Measurements from ENCODE around the gene DICER1.

The DICER1 gene

GRCh38 chr14:95052016-95052585 is 105.2 kb downstream of the DICER1 start:
- Histone ChIP-seq H3K27me3 (ENCODE audit: insufficient read depth, poor library complexity, severe bottlenecking) (no peaks in the 10 kb centered on the region), H3K4me3 (replicated peaks; ENCODE audit: insufficient read depth, low read length) (no peak overlapping the region), H3K27ac (replicated peaks) (no peak overlapping the region)
- DNase-seq (ENCODE audit: low read depth in 1 of 2, low spot score in 1 of 2), result no peak
- no peak for TF ChIP-seq GABPA (IDR thresholded peaks at IDR 0.05; ENCODE audit: low read depth)
- no peak for TF ChIP-seq CTCF (IDR thresholded peaks at IDR 0.05; ENCODE audit: insufficient read depth, low read length)
- TF ChIP-seq POLR2AphosphoS5 (IDR thresholded peaks at IDR 0.05; ENCODE audit: low read depth), result no peak
- no peak for TF ChIP-seq REST (IDR thresholded peaks at IDR 0.05; ENCODE audit: insufficient replicate concordance, low read depth)
- TF ChIP-seq SPI1 (IDR thresholded peaks at IDR 0.05; ENCODE audit: borderline replicate concordance, low read depth), result no peak

GRCh38 chr14:95049952-95050351 is 107.4 kb downstream of the DICER1 start:
- no peak for DNase-seq (ENCODE audit: low read depth in 1 of 2, low spot score in 1 of 2)
- no peak for TF ChIP-seq CTCF (IDR thresholded peaks at IDR 0.05; ENCODE audit: insufficient read depth, low read length)
- TF ChIP-seq REST (IDR thresholded peaks at IDR 0.05; ENCODE audit: insufficient replicate concordance, low read depth), result no peak
- no peak for TF ChIP-seq SPI1 (IDR thresholded peaks at IDR 0.05; ENCODE audit: borderline replicate concordance, low read depth)
- no peak for TF ChIP-seq GABPA (IDR thresholded peaks at IDR 0.05; ENCODE audit: low read depth)
- TF ChIP-seq POLR2AphosphoS5 (IDR thresholded peaks at IDR 0.05; ENCODE audit: low read depth), result no peak
- no peak overlapping the region for H3K27ac ChIP-seq (replicated peaks)
- H3K27me3 ChIP-seq (ENCODE audit: insufficient read depth, poor library complexity, severe bottlenecking), result no peaks in the 10 kb centered on the region
- no peak overlapping the region for H3K4me3 ChIP-seq (replicated peaks; ENCODE audit: insufficient read depth, low read length)

- H3K27me3 ChIP-seq (ENCODE audit: insufficient read depth, poor library complexity, severe bottlenecking), result peaks cover 3% of the 10 kb centered on the region
- TF ChIP-seq POLR2AphosphoS5 (IDR thresholded peaks at IDR 0.05; ENCODE audit: low read depth) (no peak), GABPA (IDR thresholded peaks at IDR 0.05; ENCODE audit: low read depth) (no peak), REST (IDR thresholded peaks at IDR 0.05; ENCODE audit: insufficient replicate concordance, low read depth) (no peak), CTCF (IDR thresholded peaks at IDR 0.05; ENCODE audit: insufficient read depth, low read length) (no peak), SPI1 (IDR thresholded peaks at IDR 0.05; ENCODE audit: borderline replicate concordance, low read depth) (no peak)
- H3K27ac ChIP-seq (replicated peaks), result no peak overlapping the region
- DNase-seq (ENCODE audit: low read depth in 1 of 2, low spot score in 1 of 2), result no peak
- H3K4me3 ChIP-seq (replicated peaks; ENCODE audit: insufficient read depth, low read length), result no peak overlapping the region
These were observed 108.5 kb downstream of the DICER1 start for GRCh38 chr14:95048771-95049312.
